GM12892 (cell line): ENCODE results near the gene ATP6V0D1.

Experiments used
- POLR2AphosphoS5 ChIP-seq: IDR thresholded peaks from 2 replicates; pipeline ENCODE4 v1.6.1; 2011; ENCODE audit warnings: low read depth, low read length, control low read depth
- TAF1 ChIP-seq: IDR thresholded peaks from 2 replicates; pipeline ENCODE4 v1.6.1; 2011; ENCODE audit warnings: low read depth, mild to moderate bottlenecking, control low read depth, low read length, borderline replicate concordance

DNA sequence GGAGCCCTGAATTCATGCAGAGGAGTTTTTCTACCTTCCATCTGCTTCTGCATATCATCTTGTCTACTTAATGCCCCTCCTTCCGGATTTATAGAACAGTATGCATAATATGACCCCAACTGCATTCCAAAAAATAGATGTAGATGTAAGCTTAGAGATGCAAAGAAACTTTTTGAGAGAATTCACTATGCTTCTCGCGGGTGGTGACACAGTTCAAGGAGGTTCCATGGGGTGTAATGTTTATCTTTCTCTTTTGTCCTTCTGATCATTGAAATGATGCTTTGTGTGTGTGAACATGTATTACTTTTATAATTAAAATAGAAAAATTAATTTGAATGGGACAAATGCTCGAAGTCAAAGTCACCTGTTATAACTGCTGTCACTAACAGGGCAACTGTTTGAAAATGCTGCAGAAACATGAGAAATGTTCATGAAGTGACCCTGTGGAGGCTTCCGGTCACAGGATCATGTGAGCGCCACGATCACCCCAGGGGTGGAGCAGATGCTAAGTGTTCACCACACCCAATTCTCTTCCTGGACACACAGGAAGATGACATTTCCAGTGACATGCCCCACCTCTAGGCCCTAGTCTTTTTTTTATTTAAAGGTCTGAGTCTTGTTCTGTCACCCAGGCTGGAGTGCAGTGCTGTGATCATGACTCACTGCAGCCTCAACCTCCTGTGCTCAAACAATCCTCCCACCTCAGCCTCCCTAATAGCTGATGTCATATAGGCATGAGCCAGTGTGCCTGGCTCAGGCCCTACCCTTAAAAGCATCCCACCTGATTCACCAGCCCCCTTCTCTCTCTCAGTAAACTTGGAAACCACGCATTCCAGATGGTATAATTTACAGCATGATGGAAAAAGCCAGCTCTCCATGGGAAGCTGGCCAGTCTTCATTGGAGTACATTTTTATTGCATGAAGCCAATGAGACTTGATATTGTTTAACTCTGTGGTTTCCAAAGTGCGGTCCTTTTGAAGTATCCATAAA, 23.4 kb upstream of the ATP6V0D1 start:
- TF ChIP-seq TAF1 (no peak), POLR2AphosphoS5 (no peak)
